Measurements from ENCODE around the gene ATP1A2.

The ATP1A2 gene

GRCh38 chr1:160139840-160140239 is 24.3 kb downstream of the ATP1A2 start:
- DNase-seq (ENCODE audit: extremely low read depth in 1 of 2, low read depth in 1 of 2), result no peak

GRCh38 chr1:160143695-160144094 is 28.1 kb downstream of the ATP1A2 start:
- no peak for DNase-seq (ENCODE audit: extremely low read depth in 1 of 2, low read depth in 1 of 2)

GRCh38 chr1:160144921-160145320 is 29.4 kb downstream of the ATP1A2 start:
- DNase-seq (ENCODE audit: extremely low read depth in 1 of 2, low read depth in 1 of 2), result no peak

DNA sequence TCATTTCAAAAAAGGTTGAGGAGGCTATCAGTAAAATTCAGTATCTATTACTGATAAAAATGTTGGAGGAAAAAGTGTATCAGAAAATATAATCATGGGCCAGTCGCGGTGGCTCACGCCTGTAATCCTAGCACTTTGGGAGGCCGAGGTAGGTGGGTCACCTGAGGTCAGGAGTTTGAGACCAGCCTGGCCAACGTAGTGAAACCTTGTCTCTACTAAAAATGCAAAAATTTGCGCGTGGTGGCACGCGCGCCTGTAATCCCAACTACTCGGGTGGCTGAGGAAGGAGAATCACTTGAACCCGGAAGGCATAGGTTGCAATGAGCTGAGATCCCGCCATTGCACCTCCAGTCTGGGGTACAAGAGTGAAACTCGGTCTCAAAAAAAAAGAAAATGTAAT is 30.5 kb downstream of the ATP1A2 start:
- DNase-seq (ENCODE audit: extremely low read depth in 1 of 2, low read depth in 1 of 2), result no peak

- no peak for DNase-seq (ENCODE audit: extremely low read depth in 1 of 2, low read depth in 1 of 2)
Measured at GRCh38 chr1:160148121-160148520, 32.6 kb downstream of the ATP1A2 start.

DNA sequence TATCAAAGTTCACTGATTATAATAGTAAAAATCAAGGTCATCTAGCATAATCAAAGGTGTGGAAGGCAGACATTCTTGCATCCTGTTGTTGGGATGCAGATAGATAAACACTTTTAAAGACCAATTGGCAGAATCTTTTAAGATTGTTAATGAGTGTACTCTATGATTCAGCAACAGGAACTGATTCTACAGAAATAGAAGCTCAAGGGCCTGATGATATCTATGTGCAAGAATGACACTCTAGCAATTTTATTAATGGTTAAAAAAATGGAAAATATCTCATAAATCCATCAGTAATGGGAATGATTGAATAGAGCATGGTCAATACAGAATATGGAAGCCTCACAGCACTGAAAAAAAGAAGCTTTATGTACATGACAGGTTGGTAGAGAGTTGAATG is 33.7 kb downstream of the ATP1A2 start:
- no peak for DNase-seq (ENCODE audit: extremely low read depth in 1 of 2, low read depth in 1 of 2)

DNA sequence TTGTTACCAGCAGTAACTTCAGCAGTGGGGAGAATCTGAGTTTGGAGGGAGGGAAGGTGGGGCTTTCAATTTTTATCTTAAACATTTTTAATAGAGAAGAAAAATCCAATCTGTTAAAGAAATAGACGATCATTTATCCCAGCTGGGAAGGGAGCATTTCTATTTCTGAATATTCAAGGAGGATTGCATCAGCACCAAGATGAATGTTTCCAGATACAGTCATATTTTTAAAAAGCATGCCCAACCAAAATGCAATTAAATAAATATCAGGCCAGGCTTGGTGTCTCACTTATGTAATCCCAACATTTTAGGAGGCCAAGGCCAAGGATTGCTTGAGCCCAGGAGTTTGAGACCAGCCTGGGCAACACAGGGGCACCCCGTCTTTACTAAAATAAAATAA is 34.2 kb downstream of the ATP1A2 start:
- no peak for DNase-seq (ENCODE audit: extremely low read depth in 1 of 2, low read depth in 1 of 2)

GRCh38 chr1:160151303-160151702 is 35.7 kb downstream of the ATP1A2 start, which contains the start of gene ATP1A4:
TSS of gene ATP1A4 (plus strand) at chr1:160151603. CDS start at chr1:160152041, 438 bp downstream.
- no peak for DNase-seq (ENCODE audit: extremely low read depth in 1 of 2, low read depth in 1 of 2)

DNA sequence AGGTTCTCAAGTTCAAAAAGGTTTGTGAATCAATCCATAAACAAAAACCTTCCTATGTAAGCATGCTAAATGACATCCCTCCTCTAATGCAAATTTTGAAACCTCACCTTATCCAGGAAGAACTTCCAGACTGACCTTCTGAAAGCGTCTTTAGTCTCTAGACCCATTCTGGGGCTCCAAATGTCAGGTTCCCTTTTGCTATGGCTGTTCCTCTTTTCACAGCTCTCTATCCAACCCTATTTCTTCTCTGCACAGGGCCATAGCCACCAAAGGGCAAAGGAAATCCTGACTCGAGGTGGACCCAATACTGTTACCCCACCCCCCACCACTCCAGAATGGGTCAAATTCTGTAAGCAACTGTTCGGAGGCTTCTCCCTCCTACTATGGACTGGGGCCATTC is 39.2 kb downstream of the ATP1A2 start:
- no peak for DNase-seq (ENCODE audit: extremely low read depth in 1 of 2, low read depth in 1 of 2)

- DNase-seq (ENCODE audit: extremely low read depth in 1 of 2, low read depth in 1 of 2), result no peak
Measured at GRCh38 chr1:160156361-160156760, 40.8 kb downstream of the ATP1A2 start.

GRCh38 chr1:160157174-160157573 is 41.6 kb downstream of the ATP1A2 start:
- DNase-seq (ENCODE audit: extremely low read depth in 1 of 2, low read depth in 1 of 2), result no peak

GRCh38 chr1:160158031-160158430 is 42.5 kb downstream of the ATP1A2 start:
- no peak for DNase-seq (ENCODE audit: extremely low read depth in 1 of 2, low read depth in 1 of 2)

DNA sequence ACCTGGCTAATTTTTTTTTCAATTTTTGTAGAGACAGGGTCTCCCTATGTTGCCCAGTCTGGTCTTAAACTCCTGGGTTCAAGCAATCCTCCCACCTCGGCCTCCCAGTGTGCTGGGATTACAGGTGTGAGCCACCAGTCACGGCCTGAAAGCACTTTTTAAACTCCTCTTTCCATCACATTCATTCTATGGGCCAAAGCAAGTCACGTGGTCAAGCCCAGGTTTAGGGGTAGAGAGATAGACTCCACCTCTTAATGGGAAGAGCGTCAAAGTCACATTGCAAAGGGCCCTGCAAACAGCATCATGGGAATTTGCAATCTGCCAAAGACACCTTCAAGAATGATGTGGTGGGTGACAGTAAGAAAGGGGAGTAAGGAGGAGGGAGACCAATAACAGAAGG is 43.0 kb downstream of the ATP1A2 start:
- DNase-seq (ENCODE audit: extremely low read depth in 1 of 2, low read depth in 1 of 2), result no peak

- no peak for DNase-seq (ENCODE audit: extremely low read depth in 1 of 2, low read depth in 1 of 2)
Measured at GRCh38 chr1:160159846-160160245, 44.3 kb downstream of the ATP1A2 start.

GRCh38 chr1:160161965-160162705 is 46.6 kb downstream of the ATP1A2 start:
- no peak for DNase-seq (ENCODE audit: extremely low read depth in 1 of 2, low read depth in 1 of 2)

DNA sequence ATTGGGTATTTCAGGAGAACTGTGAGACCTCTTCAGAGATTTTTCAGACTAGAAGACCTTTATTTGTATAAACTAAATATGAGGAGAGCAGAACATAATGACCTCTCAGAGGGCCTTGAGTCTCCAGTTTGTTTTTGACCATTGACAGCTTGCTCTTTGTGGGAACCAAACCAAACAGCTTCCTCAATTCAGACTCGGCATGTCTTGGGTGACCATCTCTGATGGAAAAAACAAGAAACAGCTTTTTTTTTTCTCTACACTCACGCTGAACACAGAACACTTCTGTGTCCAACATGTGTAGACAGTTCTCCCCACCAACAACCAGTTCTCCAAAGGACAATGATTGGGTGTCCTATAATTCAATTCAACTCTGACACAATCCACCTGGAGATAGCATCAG is 47.4 kb downstream of the ATP1A2 start:
- no peak for DNase-seq (ENCODE audit: extremely low read depth in 1 of 2, low read depth in 1 of 2)

- no peak for DNase-seq (ENCODE audit: extremely low read depth in 1 of 2, low read depth in 1 of 2)
Measured at GRCh38 chr1:160163615-160164014, 48.1 kb downstream of the ATP1A2 start.

DNA sequence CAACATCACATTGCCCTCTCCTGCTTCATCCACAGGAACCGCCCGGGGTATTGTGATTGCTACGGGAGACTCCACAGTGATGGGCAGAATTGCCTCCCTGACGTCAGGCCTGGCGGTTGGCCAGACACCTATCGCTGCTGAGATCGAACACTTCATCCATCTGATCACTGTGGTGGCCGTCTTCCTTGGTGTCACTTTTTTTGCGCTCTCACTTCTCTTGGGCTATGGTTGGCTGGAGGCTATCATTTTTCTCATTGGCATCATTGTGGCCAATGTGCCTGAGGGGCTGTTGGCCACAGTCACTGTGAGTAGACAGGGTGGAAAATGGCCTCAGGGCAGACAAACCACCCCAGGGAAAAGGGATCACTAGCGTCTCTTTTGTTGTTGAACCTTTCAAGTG is 48.6 kb downstream of the ATP1A2 start:
- no peak for DNase-seq (ENCODE audit: extremely low read depth in 1 of 2, low read depth in 1 of 2)

DNA sequence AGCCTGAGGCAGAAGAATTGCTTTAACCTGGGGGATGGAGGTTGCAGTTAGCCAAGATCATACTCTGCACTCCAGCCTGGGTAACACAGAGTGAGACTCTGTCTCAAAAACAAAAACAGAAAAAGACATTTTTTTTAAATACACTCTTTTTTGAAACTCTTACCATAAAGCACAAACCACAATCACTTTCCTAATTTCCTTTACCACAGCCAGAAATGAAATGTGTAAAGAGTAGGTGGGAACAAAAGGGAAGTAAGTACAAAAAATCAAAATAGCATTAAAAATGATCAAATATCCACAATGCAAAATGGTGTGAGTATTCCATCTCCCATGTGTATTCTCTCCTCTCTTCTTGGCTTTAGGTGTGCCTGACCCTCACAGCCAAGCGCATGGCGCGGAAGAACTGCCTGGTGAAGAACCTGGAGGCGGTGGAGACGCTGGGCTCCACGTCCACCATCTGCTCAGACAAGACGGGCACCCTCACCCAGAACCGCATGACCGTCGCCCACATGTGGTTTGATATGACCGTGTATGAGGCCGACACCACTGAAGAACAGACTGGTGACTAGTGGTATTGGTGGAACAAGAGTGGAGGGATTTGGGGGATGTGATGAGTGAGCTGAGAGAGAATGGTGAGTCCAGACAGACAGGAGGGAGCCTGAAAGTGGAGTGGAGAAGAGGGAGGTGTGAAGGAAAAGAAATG is 50.8 kb downstream of the ATP1A2 start:
- no peak for DNase-seq (ENCODE audit: extremely low read depth in 1 of 2, low read depth in 1 of 2)

GRCh38 chr1:160167056-160167455 is 51.5 kb downstream of the ATP1A2 start:
- no peak for DNase-seq (ENCODE audit: extremely low read depth in 1 of 2, low read depth in 1 of 2)

DNA sequence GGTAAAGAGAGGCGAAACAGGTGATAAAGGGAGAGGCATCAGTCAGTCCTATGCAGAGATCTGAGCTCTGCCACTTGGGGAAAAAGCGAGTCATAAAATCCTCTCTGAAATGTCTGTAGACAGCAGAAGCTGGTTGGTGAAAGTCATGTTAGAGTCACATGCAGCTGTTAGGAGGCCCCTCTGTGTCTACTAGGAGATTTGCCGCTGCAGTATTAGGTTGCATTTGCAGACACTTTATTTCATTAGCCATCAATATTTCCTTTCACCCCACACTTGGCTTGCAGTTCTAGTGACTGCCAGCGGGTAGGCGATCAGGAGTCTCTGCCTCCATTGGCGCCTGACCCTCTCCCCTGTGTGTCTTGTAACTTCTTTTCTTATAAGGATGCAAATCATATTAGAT is 52.0 kb downstream of the ATP1A2 start:
- no peak for DNase-seq (ENCODE audit: extremely low read depth in 1 of 2, low read depth in 1 of 2)

- no peak for DNase-seq (ENCODE audit: extremely low read depth in 1 of 2, low read depth in 1 of 2)
Measured at GRCh38 chr1:160168016-160168415, 52.5 kb downstream of the ATP1A2 start.

Measured in activated CD8-positive, alpha-beta memory T cell treated with anti-CD3 and anti-CD28 coated beads for 1 hour (primary cell).